Fibroblast of skin of left biceps (primary cell): ENCODE results near the gene AKAP13.
"Not testable (repeated sequence)": the region's sequence is repeated elsewhere in the genome, so short reads cannot be mapped to it uniquely, and the experiment has no call there.

ENCODE experiments used
- DNase-seq, 2 experiments: peaks; one replicate each; pipeline ENCODE4 v3.0.0-alpha.2; 2013; ENCODE audit warnings: low read depth in 2 of 2

Gene AKAP13

GRCh38 chr15:85661859-85662258 is 281.5 kb downstream of the AKAP13 start:
- no peak for DNase-seq

GRCh38 chr15:85665677-85666076 is 285.3 kb downstream of the AKAP13 start:
- DNase-seq, result not testable (repeated sequence)

- DNase-seq, result peak; percentile 87 to 90
Measured at GRCh38 chr15:85667491-85668424, 287.4 kb downstream of the AKAP13 start.

GRCh38 chr15:85671156-85671555 is 290.8 kb downstream of the AKAP13 start:
- DNase-seq, result no peak

GRCh38 chr15:85672332-85673084 is 292.1 kb downstream of the AKAP13 start:
- DNase-seq, result no peak

GRCh38 chr15:85673326-85673725 is 292.9 kb downstream of the AKAP13 start:
- DNase-seq, result no peak

GRCh38 chr15:85676342-85677098 is 296.1 kb downstream of the AKAP13 start:
- DNase-seq, result no peak

- DNase-seq, result no peak
Measured at GRCh38 chr15:85679231-85679630, 298.8 kb downstream of the AKAP13 start.

GRCh38 chr15:85681386-85681785 is 301.0 kb downstream of the AKAP13 start:
- DNase-seq, result no peak

- DNase-seq, result no peak
Measured at GRCh38 chr15:85684174-85684710, 303.8 kb downstream of the AKAP13 start.

GRCh38 chr15:85685356-85685755 is 305.0 kb downstream of the AKAP13 start:
- DNase-seq, result no peak

GRCh38 chr15:85687329-85687728 is 306.9 kb downstream of the AKAP13 start:
- DNase-seq, result no peak

- no peak for DNase-seq
Measured at GRCh38 chr15:85688711-85689110, 308.3 kb downstream of the AKAP13 start.

GRCh38 chr15:85689729-85690128 is 309.3 kb downstream of the AKAP13 start:
- DNase-seq, result no peak

GRCh38 chr15:85690561-85691231 is 310.3 kb downstream of the AKAP13 start:
- DNase-seq, result no peak

- DNase-seq, result no peak
Measured at GRCh38 chr15:85691350-85692240, 311.2 kb downstream of the AKAP13 start.

GRCh38 chr15:85692321-85692720 is 311.9 kb downstream of the AKAP13 start:
- DNase-seq, result no peak

GRCh38 chr15:85692873-85693272 is 312.5 kb downstream of the AKAP13 start:
- DNase-seq, result no peak

- DNase-seq, result no peak
Measured at GRCh38 chr15:85693277-85693676, 312.9 kb downstream of the AKAP13 start.

- no peak for DNase-seq
Measured at GRCh38 chr15:85694091-85694490, 313.7 kb downstream of the AKAP13 start.
